Activated CD8-positive, alpha-beta T cell treated with anti-CD3 and anti-CD28 coated beads, Interleukin-2, amount 10 ng/mL, durations not matched to agents 7 days and 5 days (primary cell): ENCODE data around the gene KRTAP4-16. TPM values are rescaled to one million over a fixed set of nuclear protein-coding genes. Genes with fewer than 3 reads are reported as not detected.
"Not testable (repeated sequence)": the region's sequence is repeated elsewhere in the genome, so short reads cannot be mapped to it uniquely, and the experiment has no call there.

Experiments
- ATAC-seq: fragments of 150-1000 bp; cut with Tn5 transposase; one replicate; pipeline ENCODE4 v1.10.0; 2021; ENCODE audit warnings: moderate library complexity
- CTCF ChIA-PET: fragments of 350-600 bp; sonication (Branson Sonifier 250); formaldehyde crosslinking; loops from one replicate; lab custom pipeline; 2021; ENCODE audit warnings: antibody characterized with exemption; lab: Charles Lee
- POLR2A ChIA-PET: fragments of 350-600 bp; sonication (Branson Sonifier 250); formaldehyde crosslinking; loops from one replicate; lab custom pipeline; 2021; ENCODE audit warnings: antibody characterized with exemption; lab: Charles Lee
- DNase-seq: peaks from one replicate; pipeline ENCODE4 v3.0.0-alpha.2; 2020
- H3K27ac Mint-ChIP-seq: one replicate; pipeline ENCODE4 v1.8.0; 2021; ENCODE audit warnings: mild to moderate bottlenecking, mixed read lengths
- H3K27me3 Mint-ChIP-seq: one replicate; pipeline ENCODE4 v1.8.0; 2021; ENCODE audit warnings: low read depth, mixed read lengths
- H3K36me3 Mint-ChIP-seq: one replicate; pipeline ENCODE4 v1.8.0; 2021; ENCODE audit warnings: low read depth, mixed read lengths
- H3K4me1 Mint-ChIP-seq: one replicate; pipeline ENCODE4 v1.8.0; 2021; ENCODE audit warnings: low read depth, mixed read lengths
- H3K4me3 Mint-ChIP-seq: one replicate; pipeline ENCODE4 v1.8.0; 2021; ENCODE audit warnings: mild to moderate bottlenecking, mixed read lengths
- H3K9me3 Mint-ChIP-seq: one replicate; pipeline ENCODE4 v1.8.0; 2022; ENCODE audit warnings: mixed read lengths; ENCODE audit not compliant: insufficient read depth
- total RNA-seq, 2 experiments: library from RNA; stranded (reverse); gene quantifications; one replicate each; pipeline ENCODE4 v1.2.3, GENCODE V29; 2021

KRTAP4-16 gene
- total RNA-seq, 2 experiments from 2014 or later, result not detected

DNA sequence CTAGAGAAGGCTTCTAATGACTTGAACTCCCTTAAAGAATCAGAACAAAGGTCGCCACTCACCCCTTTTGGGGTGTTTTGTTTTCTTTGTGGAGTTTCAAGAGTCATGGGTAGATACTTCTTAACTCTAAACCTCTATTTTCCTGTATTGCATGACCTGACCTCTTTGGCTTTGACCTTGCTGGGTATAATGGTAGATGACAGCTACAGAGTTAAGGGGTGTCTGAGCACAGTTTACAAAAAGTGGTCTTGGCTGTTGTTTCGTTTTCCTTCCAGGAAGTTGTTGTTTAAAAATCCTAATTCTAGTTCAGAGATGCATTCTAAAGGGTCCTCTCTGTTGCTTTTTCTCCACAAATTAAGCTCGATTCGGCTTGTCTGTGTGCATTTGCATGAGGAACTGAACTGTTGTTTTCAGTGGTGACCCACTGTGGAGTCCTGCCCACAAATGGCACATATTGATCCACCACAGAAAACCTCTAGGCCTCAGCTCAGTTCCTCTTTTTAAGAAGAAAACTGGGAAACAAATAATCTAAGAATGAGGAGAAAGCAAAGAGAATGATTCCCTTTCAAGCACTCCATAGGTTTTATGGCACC, 13.2 kb downstream of the KRTAP4-16 start:
- H3K36me3 Mint-ChIP-seq, H3K27ac Mint-ChIP-seq, POLR2A ChIA-PET, H3K4me3 Mint-ChIP-seq, DNase-seq, ATAC-seq, CTCF ChIA-PET, H3K4me1 Mint-ChIP-seq, H3K27me3 Mint-ChIP-seq, H3K9me3 Mint-ChIP-seq: not testable (repeated sequence)

DNA sequence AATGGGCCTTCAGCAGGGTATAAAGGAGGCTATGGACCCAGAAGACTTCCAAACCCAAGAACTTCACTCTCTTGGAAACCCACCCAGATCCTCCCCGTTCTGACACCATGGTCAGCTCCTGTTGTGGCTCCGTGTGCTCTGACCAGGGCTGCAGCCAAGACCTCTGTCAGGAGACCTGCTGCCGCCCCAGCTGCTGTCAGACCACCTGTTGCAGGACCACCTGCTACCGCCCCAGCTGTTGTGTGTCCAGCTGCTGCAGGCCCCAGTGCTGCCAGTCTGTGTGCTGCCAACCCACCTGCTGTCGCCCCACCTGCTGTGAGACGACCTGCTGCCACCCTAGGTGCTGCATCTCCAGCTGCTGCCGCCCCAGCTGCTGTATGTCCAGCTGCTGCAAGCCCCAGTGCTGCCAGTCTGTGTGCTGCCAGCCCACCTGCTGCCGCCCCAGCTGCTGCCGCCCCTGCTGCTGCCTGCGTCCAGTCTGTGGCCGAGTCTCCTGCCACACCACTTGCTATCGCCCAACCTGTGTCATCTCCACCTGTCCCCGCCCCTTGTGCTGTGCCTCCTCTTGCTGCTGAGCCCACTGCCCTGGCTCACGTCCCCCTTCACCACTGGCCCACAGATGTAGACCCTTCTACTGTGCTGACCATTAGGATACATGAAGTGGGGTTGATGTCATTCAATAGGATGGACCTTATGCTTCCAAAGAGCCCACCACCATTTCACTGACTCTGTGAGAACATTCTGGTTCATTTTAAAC, 17.7 kb downstream of the KRTAP4-16 start, which contains the start of gene KRTAP4-7:
KRTAP4-7 (plus strand) TSS at position 51 of the 757 bp plus-strand sequence; CDS start at position 108, 57 bp downstream.
- DNase-seq, ATAC-seq, H3K36me3 Mint-ChIP-seq, H3K9me3 Mint-ChIP-seq, H3K4me1 Mint-ChIP-seq, H3K27ac Mint-ChIP-seq, H3K4me3 Mint-ChIP-seq, H3K27me3 Mint-ChIP-seq, POLR2A ChIA-PET, CTCF ChIA-PET: not testable (repeated sequence)

DNA sequence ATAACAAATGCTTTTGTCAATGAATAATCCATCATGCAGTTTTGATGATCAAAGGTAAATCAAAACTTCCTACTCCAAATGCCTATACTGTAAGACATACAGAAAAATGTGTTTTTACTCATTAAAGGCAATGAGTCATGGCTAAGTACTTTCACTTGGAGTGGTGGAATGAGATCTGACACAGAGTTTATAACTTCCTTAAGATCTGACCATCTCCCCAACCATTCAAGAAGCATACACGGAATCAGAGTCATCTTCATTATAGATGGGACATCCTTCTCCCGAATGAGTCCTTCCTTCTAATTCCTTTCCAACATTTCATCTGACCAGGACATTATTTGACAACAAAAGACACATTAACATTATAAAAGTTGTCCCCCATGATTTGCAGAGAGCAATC, 18.6 kb downstream of the KRTAP4-16 start:
- ATAC-seq, result not testable (repeated sequence)

DNA sequence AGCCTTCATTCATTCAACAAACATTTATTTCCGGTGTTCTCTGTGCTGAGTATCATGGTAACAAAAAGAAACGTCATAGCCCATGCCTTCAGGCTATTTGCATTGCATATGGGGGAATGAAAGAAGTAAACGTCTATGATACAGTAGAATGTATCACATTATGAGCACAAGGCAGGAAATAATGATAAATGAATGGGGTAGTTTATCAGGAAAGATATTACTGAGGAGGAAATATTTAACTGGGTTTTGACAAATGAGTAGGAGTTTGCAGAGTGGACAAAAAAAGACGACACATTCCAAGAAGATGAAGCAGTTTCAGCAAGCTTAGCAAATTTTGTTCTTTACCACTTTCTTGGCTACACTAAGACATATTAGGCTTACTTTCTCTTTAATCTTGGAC, 19.4 kb downstream of the KRTAP4-16 start:
- no peak overlapping the region for H3K4me3 Mint-ChIP-seq
- ATAC-seq, result no peak
- no peaks in the 10 kb centered on the region for H3K36me3 Mint-ChIP-seq
- no peak overlapping the region for H3K27ac Mint-ChIP-seq
- no peaks in the 10 kb centered on the region for H3K9me3 Mint-ChIP-seq
- POLR2A ChIA-PET, result no interaction called here
- H3K27me3 Mint-ChIP-seq, result peaks cover 10% of the 10 kb centered on the region
- DNase-seq, result no peak
- CTCF ChIA-PET, result no interaction called here
- H3K4me1 Mint-ChIP-seq, result no peaks in the 10 kb centered on the region

More for the DNA sequence above, 18.6 kb downstream of the KRTAP4-16 start:
- H3K4me3 Mint-ChIP-seq, H3K27ac Mint-ChIP-seq, POLR2A ChIA-PET, H3K27me3 Mint-ChIP-seq, DNase-seq, CTCF ChIA-PET, H3K36me3 Mint-ChIP-seq, H3K4me1 Mint-ChIP-seq, H3K9me3 Mint-ChIP-seq: not testable (repeated sequence)

DNA sequence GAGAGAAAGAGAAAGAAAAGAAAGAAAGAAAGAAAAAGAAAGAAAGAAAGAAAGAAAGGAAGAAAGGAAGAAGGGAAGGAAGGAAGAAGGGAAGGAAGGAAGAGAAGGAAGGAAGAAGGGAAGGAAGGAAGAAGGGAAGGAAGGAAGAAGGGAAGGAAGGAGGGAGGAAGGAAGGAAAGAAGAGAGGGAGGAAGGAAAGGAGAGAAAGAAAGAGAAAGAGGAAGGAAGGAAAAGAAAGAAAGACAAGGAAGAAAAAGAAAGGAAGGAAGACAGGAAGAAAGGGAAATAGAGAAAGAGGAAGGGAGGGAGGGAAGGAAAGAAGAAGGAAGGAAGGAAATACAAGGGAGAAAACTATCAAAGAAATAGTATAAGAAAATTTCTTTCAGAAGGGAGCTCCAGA, 25.2 kb downstream of the KRTAP4-16 start:
- no peaks in the 10 kb centered on the region for H3K4me1 Mint-ChIP-seq
- POLR2A ChIA-PET, result no interaction called here
- CTCF ChIA-PET, result no interaction called here
- DNase-seq (no peak), ATAC-seq (no peak)
- no peaks in the 10 kb centered on the region for H3K36me3 Mint-ChIP-seq
- H3K9me3 Mint-ChIP-seq, result no peaks in the 10 kb centered on the region
- H3K27me3 Mint-ChIP-seq, result peaks cover 14% of the 10 kb centered on the region
- H3K4me3 Mint-ChIP-seq, result no peak overlapping the region
- H3K27ac Mint-ChIP-seq, result no peak overlapping the region

DNA sequence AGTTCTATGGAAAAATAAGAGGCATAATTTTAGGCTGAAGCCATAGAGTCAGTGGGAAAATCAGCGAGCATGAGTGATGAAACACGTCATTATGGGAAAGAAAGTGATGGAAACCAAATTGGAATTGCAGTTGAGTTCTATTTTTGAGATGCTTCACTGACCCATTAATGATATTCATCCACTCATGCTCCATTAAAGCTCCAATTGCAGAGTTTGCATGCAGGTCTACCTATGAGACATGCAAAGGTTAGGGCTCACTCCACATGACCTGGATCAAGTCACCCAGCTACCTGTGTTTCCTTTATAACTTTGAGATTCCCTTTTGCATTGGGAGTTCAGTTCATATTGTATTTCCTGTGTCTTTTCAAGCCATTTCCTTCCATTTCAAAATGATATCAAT, 28.3 kb downstream of the KRTAP4-16 start:
- Mint-ChIP-seq H3K9me3 (no peaks in the 10 kb centered on the region), H3K36me3 (no peaks in the 10 kb centered on the region), H3K27me3 (peaks cover 12% of the 10 kb centered on the region), H3K4me3 (no peak overlapping the region), H3K4me1 (peaks cover 2% of the 10 kb centered on the region), H3K27ac (no peak overlapping the region)
- CTCF ChIA-PET, result interaction anchor here (1.1 kb wide), 1 partner anchor 115 kb away, joined by 3 read pairs; no protein-coding TSS in a partner anchor
- no peak for DNase-seq
- no peak for ATAC-seq
- POLR2A ChIA-PET, result interaction anchor here (0.6 kb wide), 1 partner anchor 295 kb away, joined by 3 read pairs; no protein-coding TSS in a partner anchor

DNA sequence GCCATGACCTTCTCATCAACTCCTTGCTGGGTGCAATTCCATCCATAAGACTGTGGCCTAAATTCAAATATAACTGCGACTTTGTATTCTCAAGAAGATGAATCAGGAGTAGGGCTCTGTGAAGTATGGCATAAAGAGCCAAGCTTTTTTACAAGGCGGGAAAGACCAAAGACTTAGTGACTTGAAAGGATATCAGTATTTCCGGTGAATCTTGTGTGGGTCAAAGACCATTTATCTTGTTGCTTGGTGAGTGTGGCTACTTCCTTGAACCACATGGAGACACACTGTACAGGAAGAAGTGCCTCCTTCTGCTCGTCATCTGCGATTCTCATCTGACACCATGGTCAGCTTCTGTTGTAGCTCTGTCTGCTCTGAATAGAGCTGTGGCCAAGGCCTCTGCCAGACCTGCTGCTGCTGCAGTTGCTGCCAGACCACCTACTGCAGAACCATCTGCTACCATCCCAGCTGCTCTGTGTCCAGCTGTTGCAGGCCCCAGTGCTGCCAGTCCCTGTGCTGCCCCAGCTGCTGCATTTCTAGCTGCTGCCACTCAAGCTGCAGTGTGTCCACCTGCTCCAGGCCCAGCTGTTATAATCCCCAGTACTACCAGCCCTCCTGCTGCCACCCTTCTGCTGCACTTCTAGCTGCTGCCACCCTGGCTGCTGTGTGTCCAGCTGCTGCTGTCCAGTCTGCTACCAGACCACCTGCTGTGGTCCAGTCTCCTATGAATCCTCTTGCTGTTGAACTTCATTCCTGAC, 30.2 kb downstream of the KRTAP4-16 start:
- Mint-ChIP-seq H3K4me1 (peaks cover 2% of the 10 kb centered on the region), H3K36me3 (no peaks in the 10 kb centered on the region), H3K27ac (no peak overlapping the region), H3K27me3 (peaks cover 6% of the 10 kb centered on the region), H3K4me3 (no peak overlapping the region), H3K9me3 (no peaks in the 10 kb centered on the region)
- ATAC-seq (no peak), DNase-seq (no peak)
- CTCF ChIA-PET, result no interaction called here
- POLR2A ChIA-PET, result no interaction called here

DNA sequence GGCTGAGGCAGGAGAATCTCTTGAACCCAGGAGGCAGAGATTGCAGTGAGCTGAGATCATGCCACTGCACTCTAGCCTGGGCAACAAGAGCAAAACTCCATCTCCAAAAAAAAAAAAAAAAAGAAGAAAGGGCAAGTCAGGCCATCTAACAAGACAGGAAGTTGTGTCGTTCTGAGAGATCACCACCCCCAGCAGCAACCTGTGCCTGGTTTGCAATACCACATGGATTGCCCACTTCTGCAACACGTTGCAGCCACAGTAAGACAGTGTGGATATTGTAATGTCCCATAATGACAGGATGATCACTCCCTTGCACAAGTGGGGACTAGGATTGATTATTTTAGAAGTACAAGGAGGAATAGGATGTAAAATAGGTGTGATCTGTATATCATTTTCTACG, 33.0 kb downstream of the KRTAP4-16 start:
- Mint-ChIP-seq H3K4me1 (peaks cover 2% of the 10 kb centered on the region), H3K27me3 (no peaks in the 10 kb centered on the region), H3K36me3 (no peaks in the 10 kb centered on the region), H3K4me3 (no peak overlapping the region), H3K27ac (no peak overlapping the region), H3K9me3 (no peaks in the 10 kb centered on the region)
- DNase-seq (no peak), ATAC-seq (no peak)
- POLR2A ChIA-PET, result no interaction called here
- CTCF ChIA-PET, result no interaction called here

DNA sequence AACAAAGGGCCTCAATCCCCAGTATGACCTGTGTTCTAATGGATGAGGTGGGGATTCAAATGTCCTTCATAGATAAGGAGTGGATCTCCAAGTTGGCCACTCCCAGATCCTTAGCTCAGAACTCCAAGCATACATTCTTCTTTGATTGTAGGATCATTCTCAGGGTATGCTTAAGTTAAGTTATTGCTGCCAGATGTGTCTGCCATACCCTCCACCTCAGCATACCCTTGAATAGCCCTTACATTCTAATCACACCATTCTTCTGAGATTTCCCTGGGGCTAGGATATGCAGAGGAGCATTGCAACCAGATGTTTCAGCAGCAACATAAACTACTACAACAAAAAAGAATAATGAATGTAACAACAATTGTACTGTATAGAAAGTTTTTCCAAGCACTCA, 34.7 kb downstream of the KRTAP4-16 start:
- DNase-seq, result no peak
- Mint-ChIP-seq H3K4me3 (no peak overlapping the region), H3K27ac (no peak overlapping the region), H3K36me3 (no peaks in the 10 kb centered on the region), H3K9me3 (no peaks in the 10 kb centered on the region), H3K4me1 (peaks cover 2% of the 10 kb centered on the region), H3K27me3 (peaks cover 4% of the 10 kb centered on the region)
- ChIA-PET POLR2A (no interaction called here), CTCF (interaction anchor here (0.9 kb wide), 1 partner anchor 255 kb away, joined by 4 read pairs; no protein-coding TSS in a partner anchor)
- ATAC-seq, result no peak

DNA sequence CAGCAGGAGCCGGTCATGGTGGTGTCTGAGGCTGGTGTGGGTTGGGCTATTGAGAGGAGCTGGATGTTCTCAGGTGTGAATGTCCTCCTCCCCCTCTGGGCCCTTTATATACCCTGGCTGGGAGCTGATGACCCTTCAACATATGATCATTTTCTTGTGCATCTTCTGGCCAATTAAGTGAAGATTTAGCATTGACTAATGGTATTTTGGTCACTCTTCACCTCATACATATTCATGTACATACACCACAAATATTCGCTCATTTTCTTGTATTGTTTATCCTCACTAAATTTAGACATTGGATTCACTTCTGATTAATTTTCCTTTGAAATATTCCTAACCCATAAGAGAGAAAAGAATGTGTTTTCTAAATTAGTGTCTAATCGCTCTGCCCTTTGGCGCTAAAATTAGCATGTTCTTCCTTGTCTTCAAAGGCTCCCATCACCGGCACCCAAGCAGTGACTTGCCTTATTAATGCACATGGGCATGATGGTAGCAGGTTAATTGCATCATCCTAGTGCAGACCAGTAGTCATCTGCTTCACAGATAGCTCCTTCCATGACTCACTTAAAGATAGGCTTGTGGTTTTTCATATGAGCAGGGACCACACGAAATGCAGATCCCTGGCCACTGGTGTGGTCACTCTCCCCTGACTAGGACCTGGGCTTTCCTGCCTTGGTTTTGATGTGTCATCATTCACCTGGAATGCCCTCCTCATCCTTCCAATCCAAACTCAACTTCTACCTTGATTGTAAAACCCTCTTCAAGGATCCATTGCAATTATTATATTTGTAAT, 36.0 kb downstream of the KRTAP4-16 start, which contains the start of gene KRTAP2-4:
KRTAP2-4 (minus strand) TSS at position 51 of the 796 bp plus-strand sequence; CDS start at position 17, 34 bp downstream.
- ChIA-PET POLR2A (no interaction called here), CTCF (no interaction called here)
- peaks cover 2% of the 10 kb centered on the region for H3K4me1 Mint-ChIP-seq
- no peak within 1 kb of the TSS for H3K27ac Mint-ChIP-seq
- ATAC-seq, result no peak
- no peaks in the 10 kb centered on the region for H3K9me3 Mint-ChIP-seq
- no peak within 1 kb of the TSS for H3K4me3 Mint-ChIP-seq
- H3K27me3 Mint-ChIP-seq, result peaks cover 10% of the 10 kb centered on the region
- no peak for DNase-seq
- H3K36me3 Mint-ChIP-seq, result no peaks in the 10 kb centered on the region

DNA sequence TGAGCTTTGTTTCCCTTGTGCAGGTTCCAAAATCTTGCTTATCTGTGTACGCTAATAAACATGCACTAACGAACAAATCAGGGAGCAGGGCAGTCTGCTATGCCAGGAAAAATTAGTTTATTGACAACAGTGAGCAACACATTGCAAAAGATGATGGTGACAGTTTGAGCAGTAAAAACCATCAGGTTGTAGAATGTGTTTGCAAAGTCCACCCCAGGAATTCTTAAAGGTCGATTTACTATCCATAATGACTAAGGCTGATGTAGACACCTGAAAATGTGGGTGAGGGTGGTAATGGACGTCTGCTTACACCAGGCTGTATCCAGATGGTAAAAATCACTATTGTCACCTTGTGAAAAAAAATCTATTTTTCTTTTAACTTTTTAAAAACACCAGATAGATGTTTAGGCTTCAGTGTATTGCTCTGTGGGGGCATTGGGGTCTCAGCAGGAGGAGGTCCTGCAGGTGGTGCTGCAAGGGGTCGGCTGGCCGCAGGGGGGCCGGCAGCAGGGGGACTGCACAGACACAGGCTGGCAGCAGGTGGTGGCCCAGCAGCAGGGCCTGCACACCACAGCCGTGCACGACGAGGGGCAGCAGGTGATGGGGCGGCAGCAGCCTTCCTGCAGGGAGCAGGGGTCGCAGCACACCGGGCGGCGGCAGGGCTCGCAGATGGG, 36.9 kb downstream of the KRTAP4-16 start:
- H3K36me3 Mint-ChIP-seq, H3K4me3 Mint-ChIP-seq, DNase-seq, POLR2A ChIA-PET, H3K9me3 Mint-ChIP-seq, ATAC-seq, H3K27ac Mint-ChIP-seq, CTCF ChIA-PET, H3K4me1 Mint-ChIP-seq: not testable (repeated sequence)
- peaks cover 17% of the 10 kb centered on the region for H3K27me3 Mint-ChIP-seq
